ENCODE measurements around the gene MIEF2.
"Not testable (repeated sequence)": the region's sequence is repeated elsewhere in the genome, so short reads cannot be mapped to it uniquely, and the experiment has no call there.

The MIEF2 gene

DNA sequence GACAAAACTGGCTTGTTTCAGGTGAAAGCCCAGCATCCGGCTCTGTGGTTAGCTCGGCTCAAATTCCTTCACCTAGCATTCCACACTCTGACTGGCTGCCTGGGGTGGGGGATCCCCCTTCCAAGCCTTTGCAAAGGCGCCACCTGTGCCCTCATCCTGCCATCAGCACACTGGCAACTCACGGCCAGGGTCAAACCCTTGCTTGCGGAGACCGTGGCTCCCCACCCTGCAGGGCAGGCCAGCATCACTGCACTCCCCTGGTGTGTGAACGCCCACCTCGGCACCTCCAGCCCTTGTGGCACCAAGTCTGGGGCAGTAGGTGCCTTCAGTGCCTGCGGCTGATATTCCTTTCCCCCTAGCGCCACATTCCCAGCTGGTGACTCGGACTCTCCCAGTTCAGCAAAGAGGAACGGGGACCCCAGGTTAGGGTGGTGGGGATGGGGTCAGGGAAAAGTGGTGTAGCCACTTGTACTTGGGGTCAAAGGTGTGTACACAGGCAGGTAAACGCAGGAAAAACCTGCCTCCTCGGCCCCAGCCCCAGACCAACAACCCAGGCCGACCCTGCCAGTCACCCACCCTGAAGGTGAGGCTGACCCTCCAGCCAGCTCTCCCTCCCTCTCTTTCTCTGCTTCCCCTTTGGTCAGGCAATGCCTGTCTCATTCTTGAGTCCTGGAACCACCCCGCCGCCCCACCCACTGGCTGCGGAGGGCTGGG is 3.0 kb upstream of the MIEF2 start:
- DNase-seq, result peak; percentile 40

DNA sequence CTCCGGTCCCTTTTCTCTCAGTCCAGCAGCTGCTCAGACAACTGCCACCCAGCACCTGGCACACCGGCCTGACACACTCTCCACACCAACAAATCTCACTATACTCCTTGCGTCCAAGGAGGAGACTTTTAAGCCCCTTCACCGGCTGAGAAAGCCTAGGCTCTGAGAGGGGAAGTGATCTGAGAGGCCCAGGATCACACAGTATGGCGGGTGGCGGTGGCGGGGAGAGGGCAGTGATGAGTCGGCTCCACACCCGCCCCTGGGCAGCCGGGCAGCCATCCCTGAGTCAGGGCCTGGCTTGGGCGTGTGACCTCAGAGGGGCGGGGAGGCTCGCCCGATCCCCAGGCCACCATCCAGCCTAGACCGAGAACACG is 2.5 kb upstream of the MIEF2 start:
- peak; percentile 73 for DNase-seq

DNA sequence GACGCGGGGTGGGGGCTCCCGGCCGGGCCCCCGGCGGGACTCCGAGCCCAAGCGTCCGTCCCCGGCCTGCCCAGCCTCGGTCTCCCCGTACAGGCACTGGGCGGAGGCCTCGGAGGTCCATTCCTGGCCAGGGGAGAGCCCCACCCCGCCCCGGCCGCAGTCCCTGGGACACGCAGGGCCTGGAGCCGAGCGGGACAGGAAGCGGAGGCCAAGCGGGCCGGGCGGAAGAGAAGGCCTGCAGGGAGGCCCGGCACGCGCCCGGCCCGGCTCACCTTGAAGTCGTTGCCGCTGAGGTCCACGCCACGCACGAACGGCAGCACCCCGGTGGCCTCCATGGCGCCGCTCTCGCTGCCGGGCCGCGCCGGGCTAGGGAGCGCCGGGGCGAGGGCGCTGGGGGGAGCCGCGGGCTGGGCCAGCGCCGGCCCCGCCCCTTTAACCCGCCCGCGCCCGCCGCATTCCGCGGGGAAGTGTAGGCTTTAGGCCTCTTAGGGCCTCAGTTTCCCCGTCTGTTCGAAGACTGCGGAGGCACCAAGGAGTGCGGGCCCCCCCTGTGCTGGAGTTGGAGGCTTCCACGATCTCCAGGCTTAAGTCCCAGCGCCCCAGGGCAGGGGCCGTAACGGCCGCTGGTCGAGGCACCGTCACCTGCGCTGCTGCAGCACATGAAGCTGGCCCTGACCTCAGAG is 2.0 kb upstream of the MIEF2 start, which contains the start of gene FLII:
Gene FLII, minus strand, starts transcription at position 383 of the 683 bp plus-strand sequence. Its CDS starts 48 bp downstream, at position 335.
- peak; percentile 70 for DNase-seq

DNA sequence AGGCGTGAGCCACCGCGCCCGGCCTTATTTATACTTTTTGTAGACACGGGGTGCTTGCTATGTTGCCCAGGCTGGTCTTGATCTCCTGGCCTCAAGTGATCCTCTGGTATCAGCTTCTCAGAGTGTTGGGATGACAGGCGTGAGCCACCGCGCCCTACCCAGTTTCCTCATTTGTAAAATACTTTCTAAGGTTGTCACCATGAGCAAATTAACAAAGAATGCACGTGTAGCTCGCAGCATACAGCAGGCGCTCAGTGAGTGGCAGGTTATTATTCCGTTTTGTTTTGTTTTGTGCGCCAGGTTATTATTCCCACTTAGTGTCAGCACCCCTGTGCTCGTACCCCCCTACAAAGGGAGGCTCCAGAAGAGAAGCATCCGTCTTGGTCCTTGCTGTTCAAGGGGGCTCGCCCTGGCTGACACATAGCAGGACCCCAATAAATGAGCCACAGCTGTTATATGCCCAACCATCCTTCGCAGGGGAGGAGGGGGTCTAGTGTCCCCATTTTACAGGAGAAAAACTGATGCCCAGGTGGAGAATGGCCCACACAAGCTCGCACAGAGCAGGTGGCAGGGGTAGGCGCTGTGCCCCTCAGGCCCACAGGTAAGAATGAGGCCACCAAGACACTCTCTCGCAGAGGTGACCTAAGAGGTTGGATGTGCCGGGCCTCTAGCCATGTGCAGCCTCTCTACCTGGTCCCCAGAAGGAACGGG is 686 bp upstream of the MIEF2 start:
- DNase-seq, result no peak

DNA sequence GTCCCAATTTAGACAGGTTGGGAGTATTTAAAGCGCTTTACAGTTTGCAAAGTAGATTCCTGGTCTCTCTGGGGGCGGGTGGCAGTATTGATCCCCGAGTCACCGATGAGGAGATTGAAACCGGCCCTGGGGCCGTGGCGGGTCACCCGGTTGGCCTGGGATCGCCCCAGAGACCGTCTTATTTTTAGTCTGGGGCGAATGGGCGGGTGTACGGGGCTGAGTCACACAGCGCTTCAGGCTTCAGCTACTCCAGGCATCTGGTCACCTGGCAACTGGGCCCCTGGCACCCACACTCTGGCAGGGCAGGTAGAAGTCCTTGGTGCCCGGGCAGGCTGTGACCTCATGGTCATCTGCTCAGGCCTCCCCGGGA is 669 bp downstream of the MIEF2 start:
- DNase-seq, result peak; percentile 70

DNA sequence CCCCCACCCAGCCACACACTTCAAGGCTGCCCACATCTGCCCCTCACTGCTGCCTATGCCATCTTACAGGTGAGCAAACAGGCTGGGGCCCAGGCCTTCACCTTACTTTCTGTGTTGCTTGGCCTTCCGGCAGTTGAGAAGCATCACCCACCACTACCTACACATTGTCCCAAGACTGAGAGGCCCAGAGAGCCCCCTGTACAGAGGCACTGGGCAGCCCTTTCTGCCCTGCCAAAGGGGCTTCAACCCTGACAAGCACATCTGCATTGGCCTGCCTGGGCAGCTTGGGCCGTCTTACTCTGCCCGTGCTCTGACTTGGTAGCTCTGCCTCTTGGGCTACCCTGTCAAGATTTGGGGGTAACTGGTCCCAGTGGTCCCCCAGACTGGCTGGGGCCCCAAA is 1.2 kb downstream of the MIEF2 start:
- no peak for DNase-seq

DNA sequence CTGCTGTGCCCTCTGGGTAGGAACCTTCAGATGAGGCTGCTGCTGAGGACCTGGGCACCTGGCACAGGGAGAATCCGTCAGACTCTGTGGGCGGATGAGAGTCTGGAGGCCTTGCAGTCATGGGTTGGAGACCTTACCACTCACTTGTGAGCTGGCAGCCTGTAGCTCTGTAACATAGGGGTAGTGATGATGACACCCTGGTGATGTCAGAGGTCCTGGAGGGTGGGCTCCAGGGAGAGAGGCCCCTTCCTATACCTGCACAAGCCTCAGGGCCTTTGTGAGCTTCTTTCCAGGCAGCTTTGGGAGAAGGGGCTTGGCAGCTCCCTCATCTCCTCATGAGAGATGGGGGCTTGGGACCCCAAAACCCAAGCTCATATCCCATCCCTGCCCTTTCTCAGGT is 1.6 kb downstream of the MIEF2 start:
- DNase-seq, result no peak

DNA sequence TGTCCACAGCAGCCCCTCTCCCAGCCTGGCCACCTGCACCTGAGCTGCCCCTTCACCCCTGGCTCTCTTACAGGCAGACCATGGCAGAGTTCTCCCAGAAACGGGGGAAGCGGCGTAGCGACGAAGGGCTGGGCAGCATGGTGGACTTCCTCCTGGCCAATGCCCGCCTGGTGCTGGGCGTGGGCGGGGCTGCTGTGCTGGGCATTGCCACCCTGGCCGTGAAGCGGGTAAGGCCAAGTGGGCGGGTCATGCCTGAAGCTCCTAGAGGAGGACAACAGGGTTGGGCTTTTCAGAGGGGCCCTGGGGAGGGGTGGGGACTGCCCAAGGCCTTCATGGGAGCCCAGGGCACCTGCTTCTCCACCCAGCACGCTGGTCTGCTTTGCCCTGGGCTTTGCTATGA is 2.2 kb downstream of the MIEF2 start:
- DNase-seq, result no peak

DNA sequence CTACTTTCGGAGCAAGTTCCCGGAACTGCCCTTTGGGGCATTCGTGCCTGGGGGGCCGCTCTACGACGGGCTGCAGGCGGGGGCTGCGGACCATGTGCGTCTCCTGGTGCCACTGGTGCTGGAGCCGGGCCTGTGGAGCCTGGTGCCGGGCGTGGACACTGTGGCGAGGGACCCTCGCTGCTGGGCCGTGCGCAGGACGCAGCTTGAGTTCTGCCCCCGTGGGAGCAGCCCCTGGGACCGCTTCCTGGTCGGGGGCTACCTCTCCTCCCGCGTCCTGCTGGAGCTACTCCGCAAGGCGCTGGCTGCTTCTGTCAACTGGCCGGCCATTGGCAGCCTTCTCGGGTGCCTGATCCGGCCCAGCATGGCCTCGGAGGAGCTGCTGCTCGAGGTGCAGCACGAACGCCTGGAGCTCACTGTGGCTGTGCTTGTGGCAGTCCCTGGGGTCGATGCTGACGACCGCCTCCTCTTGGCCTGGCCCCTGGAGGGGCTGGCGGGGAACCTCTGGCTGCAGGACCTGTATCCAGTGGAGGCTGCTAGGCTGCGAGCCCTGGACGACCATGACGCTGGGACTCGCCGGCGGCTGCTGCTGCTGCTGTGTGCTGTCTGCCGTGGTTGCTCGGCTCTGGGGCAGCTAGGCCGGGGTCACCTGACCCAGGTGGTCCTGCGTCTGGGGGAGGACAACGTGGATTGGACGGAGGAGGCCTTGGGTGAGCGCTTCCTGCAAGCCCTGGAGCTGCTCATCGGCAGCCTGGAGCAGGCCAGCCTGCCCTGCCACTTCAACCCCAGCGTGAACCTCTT is 3.6 kb downstream of the MIEF2 start:
- no peak for DNase-seq

DNA sequence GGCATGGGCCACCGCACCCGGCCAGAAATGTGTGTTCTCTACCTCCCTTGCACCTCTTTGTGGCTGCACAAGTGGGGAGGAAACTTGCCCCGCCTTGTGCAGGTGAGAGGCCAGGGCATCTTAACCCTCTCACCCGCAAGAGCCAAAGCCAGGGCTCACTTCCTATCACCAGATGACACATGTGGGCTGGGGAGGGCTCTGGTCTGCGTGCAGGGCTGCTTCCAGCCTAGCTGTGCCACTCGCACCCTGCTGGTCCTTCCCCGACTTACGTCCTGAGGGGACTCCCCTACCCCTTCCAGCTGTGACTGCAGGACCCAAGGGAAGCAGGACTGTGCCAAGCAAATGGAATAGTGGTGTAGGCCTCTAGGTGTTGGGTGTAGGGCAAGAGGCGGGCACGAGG is 6.9 kb downstream of the MIEF2 start:
- no peak for DNase-seq

DNA sequence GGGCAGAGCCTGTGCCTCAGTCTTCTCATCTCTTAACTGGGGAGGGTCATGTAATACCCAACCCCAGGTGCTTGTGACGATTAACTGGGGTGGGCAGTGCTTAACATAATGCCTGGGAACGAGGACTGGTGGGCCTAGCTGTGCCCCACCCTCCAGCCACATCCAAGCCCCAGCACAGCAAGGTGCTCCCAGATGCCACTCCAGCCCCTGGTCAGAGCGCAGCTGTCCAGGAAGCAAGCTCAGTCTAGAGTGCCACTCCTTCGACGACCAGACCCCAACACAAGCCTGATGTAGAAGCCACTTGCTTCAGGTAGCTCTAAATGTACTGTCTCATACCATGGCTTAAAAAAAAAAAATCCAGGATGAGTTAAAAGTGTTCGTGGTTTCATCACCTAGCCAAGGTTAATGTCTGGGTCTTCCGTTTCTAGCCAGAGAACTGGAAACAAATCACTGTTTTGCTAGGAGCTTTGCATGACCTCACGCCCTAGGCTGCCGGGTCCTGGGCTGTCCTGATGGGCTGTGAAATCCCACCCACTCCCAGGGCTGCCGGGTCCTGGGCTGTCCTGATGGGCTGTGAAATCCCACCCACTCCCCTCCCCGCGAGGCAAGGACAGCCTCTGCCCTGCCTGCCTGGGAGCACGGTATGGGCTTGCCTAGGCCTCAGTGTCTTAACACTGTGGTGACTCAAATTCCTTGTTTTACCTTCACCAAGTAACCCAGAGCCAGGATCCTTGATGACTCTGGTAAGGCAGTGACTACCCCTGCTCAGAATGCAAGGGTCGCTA is 7.7 kb downstream of the MIEF2 start:
- DNase-seq, result no peak

DNA sequence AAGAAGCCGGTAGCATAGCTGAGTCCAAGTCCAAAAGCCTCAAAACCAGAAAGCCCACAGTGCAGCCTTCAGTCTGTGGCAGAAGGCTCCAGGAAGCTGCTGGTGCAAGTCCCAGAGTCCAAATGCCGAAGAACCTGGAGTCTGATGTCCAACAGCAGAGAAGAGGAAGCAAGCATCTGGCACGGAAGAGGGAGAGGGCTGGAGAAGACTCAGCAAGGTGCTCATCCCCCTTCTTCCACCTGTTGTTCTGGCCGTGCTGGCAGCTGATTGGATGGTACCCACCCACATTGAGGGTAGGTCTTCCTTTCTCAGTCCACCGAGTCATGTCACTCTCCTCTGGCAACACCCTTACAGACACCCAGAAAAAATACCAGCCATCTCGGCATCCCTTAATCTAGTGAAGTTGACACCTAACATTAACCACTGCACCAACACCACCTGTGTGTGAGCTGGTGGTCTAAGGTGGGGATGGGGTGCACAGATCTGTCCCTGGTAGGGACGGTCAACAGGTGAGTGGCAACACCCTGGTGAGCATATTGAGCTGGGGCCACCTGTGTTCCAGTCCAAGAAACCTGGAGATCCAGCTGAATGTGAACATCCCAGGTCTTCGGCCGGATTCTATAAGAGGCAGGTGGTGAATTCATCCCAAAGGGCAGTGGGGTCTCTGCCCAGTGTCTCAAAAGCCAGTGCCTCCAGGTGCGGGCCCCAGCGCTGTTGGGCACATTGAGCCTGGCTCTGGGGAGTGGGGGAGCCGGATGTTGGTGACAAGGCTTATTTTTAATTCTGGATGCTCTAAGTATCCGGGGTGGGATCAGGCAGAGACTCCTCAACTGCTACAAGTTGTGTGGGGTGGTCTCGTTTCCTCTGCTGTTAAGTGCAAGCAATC is 9.8 kb downstream of the MIEF2 start:
- no peak for DNase-seq

DNA sequence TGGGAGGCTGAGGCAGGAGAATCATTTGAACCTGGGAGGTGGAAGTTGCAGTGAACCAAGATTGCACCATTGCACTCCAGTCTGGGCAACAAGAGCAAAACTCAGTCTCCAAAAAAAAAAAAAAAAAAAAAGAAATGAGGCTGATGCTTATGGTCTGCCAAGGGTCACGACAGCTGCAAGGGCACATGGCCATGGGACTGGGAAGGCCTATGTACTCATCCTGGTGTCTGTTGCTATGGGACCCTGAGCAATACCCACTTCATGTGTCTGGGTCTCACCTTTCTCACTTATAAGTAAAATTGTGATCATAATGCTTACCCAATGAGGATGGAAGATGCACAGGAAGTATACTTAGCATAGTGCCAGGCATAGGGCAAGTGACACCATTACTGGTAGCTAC is 16.6 kb downstream of the MIEF2 start:
- no peak for DNase-seq

DNA sequence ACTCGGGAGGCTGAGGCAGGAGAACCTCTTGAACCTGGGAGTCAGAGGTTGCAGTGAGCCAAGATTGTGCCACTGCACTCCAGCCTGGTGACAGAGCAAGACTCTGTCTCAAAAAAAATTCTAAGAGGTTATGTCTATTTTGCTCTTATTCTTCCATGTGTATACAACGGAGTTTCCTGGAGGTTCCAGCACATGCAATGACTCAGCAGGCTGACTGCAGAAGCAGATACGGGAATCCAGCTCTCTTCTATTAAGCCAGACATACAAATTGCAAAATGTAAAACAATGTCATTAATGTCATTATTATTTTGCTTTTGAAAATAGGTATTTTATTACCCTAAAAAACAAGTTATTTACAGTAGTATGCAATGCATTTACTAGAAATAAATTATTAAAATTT is 18.4 kb downstream of the MIEF2 start:
- DNase-seq, result no peak

DNA sequence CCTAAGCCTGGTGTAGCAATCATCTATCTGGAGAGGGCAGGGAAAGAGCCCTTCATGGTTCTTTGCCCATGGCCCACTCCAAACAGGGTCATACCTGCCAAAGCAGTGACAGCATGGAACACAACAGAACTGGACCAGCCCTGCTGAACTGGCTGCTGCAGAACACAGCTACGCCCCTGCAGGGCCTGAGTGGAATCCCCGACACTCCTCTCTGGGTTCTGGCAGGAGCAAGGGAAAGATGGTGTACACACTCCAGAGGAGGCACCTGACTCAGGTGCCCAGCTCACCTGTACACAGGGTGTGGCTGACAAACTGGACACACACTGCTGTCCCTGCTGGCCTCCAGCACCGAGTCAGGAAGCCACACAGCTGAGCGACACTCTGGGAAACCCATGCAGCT is 19.8 kb downstream of the MIEF2 start:
- DNase-seq, result no peak

DNA sequence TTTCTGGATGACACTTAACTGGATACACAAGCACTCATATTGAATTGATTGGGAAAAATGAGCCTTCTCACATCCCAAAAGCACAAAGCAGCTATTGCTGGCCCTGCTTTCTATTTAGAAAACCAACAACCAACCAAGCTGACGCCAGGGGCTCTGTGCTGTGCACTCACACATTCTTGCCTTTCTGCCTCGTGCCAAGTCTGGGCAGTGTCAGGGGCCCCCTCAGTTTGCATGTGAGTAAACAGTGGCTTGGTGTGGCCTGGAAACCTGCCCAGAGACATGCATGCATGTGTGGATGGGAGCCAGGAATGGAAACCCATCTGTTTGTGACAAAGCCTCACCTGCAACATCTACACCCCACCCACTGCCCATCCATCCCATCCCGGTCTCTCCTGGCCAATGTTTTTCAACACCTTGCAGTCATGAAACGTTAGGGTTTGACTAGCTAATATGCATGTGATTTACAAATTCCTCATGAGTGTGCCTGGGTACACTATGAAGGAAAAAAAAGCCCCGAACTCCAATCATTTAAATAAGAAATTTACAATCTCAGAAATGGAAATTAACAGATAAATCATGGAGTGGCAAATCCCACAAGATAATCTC is 20.4 kb downstream of the MIEF2 start:
- DNase-seq, result no peak

DNA sequence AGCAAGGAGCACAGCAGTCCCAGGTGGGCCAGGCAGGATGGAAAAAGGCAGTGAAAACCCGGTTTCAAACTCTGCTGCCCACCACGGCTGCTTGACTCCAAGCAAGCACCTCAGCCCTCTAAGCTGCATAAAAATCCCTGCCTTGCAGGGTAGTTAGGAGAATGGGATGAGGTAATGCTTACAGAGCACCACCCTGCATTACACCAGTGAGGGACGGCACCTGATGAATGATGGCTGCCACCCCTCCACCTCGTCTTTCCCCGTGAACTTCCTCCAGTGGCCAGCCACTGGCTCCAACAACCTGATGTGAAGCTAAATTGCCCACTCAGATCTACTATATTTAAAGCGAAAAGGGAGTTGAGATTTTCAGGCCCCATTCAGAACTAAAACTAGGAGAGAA is 21.3 kb downstream of the MIEF2 start:
- no peak for DNase-seq

DNA sequence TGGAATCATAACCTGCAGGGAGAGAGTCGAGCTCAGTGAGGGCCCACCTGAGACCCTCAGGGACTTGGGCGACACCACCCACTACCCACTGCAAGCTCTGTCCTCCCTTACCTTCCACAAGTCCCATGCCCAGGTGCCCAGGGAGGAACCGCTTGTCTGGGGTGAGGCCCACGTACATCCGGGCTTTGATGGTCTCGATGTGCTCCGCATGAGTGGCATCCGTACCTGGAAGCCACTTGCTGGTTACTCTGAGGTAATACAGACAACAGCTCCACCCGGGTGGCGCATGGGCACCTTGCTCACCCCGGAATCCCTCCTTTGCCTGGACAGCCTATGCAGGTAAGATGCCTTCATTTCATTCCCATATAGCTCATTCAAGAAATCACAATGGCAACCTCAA is 24.8 kb downstream of the MIEF2 start:
- no peak for DNase-seq

DNA sequence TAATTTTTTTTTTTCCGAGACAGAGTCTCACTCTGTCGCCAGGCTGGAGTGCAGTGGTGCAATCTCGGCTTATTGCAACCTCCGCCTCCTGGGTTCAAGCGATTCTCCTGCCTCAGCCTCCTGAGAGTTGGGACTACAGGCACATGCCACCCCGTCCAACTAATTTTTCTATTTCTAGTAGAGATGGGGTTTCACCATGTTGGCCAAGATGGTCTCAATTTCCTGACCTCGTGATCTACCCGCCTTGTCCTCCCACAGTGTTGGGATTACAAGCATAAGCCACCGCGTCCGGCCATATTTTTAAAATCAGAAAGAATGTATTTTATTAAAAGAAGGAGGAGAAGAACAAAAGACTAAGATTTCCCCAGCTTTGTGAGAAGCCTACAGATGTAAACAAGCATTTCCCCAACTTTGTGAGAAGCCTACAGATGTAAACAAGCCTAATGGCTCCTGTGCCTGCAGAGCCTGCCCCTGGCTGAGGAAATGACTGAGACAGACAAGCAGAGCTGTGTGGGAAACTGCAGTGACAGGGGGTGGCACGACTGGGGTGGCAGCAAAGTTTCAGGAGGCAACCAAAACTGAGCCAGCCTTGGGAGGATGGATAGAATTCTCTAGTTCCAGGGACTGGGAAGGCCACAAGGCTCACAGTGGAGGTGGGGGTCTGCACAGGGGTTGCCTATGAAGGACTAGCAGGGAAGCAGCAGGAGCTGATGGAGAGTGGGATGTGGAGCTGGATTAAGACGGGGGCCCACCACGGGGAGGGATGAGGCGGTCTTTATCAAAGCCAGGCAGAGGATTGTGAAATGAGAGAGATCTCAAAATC is 31.5 kb downstream of the MIEF2 start:
- DNase-seq, result no peak

DNA sequence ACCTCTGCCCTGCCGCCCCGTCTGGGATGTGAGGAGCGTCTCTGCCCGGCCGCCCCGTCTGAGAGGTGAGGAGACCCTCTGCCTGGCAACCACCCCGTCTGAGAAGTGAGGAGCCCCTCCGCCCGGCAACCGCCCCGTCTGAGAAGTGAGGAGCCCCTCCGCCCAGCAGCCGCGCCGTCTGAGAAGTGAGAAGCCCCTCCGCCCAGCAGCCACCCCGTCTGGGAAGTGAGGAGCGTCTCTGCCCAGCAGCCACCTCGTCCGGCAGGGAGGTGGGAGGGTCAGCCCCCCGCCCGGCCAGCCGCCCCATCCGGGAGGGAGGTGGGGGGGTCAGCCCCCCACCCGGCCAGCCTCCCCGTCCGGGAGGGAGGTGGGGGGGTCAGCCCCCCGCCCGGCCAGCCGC is 37.6 kb downstream of the MIEF2 start:
- DNase-seq, result not testable (repeated sequence)

All from stimulated activated CD8-positive, alpha-beta memory T cell treated with anti-CD3 and anti-CD28 coated beads, Interleukin-4, amount 100 ng/mL, for 48 hours (primary cell).